NCI-H69 (cell line): ENCODE results near the gene SPRY2.

ENCODE experiments used
- DNase-seq: peaks from one replicate; lab custom pipeline; 2025; lab: John Stamatoyannopoulos, UW

Gene SPRY2

GRCh38 chr13:80313668-80314256, 27.2 kb downstream of the SPRY2 start:
- DNase-seq = no peak

- DNase-seq = no peak
Observed at GRCh38 chr13:80312967-80313366, 28.0 kb downstream of the SPRY2 start.

GRCh38 chr13:80312012-80312704, 28.8 kb downstream of the SPRY2 start:
- no peak for DNase-seq

- DNase-seq = no peak
Observed at GRCh38 chr13:80309926-80310325, 31.0 kb downstream of the SPRY2 start.

GRCh38 chr13:80307401-80307987, 33.4 kb downstream of the SPRY2 start:
- DNase-seq = no peak

- DNase-seq = no peak
Observed at GRCh38 chr13:80306337-80306972, 34.5 kb downstream of the SPRY2 start.

- no peak for DNase-seq
Observed at GRCh38 chr13:80305737-80306136, 35.2 kb downstream of the SPRY2 start.

- DNase-seq = no peak
Observed at GRCh38 chr13:80303225-80303811, 37.6 kb downstream of the SPRY2 start.

- no peak for DNase-seq
Observed at GRCh38 chr13:80299046-80299445, 41.9 kb downstream of the SPRY2 start.

GRCh38 chr13:80297503-80297902, 43.4 kb downstream of the SPRY2 start:
- DNase-seq = no peak

- DNase-seq = no peak
Observed at GRCh38 chr13:80297094-80297493, 43.8 kb downstream of the SPRY2 start.

GRCh38 chr13:80296638-80297037, 44.3 kb downstream of the SPRY2 start:
- DNase-seq = no peak

GRCh38 chr13:80290591-80290990, 50.3 kb downstream of the SPRY2 start:
- no peak for DNase-seq
